HG03039 (cell line): ENCODE measurements around the gene C19orf81.
"Not testable (repeated sequence)": the region's sequence is repeated elsewhere in the genome, so short reads cannot be mapped to it uniquely, and the experiment has no call there.

Experiments used
- ATAC-seq: cut with Tn5 transposase; IDR thresholded peaks from one replicate; pipeline ENCODE4 v1.9.1; 2021; ENCODE audit warnings: mild to moderate bottlenecking, moderate library complexity; ENCODE audit not compliant: unreplicated experiment

C19orf81 gene

DNA sequence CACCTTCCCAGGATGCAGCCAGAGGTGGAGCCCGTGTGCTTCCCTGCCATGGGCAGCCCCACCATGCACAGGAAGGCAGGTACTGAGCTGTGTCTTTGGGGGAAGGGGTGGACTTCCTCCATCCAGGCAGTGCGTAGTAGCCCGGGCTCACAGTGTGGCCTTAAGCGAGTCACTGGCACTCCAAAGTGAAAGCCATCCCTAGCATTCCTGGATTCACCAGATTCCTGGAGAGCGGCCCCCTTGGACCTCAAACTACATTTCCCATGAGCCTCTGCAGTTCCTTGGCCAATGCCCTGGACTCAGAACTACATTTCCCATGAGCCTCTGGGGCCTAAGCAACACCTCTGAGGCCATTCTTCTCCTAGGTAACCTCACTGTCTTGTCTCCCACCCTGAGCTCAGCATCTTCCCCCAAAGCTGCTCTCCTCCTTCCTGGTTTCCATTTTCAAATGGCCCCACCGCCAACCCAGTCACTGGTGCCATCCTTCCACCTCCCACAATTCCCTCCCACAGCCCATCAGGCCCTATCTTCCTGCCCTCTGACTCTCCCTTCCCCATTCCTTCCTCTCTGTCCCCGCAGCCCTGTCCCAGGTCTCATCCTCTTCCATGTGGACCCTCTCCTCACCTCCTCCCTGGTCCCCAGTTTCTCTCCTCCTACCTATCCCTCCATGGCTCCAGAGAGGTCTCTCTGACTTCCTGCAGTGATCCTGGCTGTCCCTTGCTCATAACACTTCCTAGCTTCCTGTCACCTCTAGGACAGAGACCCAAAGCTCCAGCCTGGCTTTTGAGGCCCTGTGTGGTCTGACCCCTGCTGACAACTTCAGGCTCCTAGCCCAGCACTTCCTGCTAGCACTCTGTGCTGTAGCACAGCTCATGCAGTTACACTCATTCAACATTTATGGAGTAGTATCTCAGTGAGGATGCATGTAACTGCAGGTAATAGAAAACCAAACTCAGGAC is at the start of gene C19orf81:
C19orf81 (plus strand) TSS at position 13 of the 959 bp plus-strand sequence; CDS start at position 13, 0 bp downstream.
- no peak for ATAC-seq

DNA sequence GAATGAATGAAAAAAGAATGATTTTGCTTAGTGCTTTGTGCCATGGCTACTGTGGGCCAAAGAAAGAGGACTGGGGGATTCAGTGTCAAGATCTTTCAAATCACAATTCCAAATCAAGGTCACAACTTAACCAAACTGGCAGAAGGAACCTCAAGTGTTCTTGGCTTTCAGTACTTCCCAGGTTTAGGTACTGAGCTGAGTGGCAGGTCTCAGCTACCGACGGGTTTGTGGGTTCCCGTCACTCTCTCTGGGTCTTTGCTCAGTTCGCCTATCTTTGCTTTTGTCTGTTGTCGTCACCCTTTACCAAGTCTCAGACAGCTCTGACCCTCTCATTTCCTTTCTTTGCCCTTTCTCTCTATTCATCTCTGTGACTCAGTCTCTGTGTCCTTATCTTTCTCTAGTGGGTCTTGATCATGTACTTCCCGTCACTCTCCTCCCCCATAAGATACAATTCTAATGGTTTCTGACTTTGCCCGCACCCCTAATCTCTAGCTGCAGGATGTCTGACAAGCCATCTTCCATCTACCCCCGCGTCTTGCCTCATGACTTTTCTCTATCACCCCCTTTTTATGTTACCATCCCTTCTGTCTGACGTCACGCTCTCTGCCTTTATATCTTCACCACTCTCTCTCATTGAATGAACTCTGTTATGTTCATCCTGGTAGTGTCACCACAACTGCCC is 47.7 kb upstream of the C19orf81 start:
- no peak for ATAC-seq

DNA sequence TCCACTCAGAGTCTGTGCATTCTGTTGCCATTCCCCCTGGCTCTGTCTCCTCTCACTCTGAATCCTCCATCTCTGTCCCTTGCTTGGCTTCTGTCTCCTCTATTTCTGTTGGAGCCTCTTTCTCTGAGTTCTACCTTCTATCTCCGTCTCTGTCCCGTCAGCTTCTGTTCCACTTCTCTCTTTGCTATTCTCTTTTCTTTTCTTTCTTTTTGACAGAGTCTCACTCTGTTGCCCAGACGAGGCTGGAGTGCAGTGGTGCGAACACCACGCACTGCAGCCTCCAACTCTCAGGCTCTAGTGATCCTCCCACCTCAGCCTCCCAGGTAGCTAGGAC is 47.2 kb upstream of the C19orf81 start:
- ATAC-seq, result no peak

DNA sequence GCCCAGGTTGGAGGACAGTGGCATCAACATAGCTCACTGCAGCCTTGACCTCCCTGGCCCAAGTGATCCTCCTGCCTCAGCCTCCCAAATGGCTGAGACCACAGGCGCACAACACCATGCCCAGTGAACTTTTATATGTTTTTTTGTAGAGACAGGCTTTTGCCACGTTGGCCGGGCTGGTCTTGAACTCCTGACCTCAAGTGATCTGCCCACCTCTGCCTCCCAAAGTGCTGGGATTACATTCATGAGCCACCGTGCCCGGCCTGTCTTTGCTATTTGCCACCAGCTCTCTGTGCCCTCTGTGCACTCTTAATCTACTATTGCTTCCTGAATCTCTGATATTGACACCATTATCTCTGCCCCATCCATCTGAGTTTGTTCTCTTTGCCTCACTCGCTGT is 46.7 kb upstream of the C19orf81 start:
- ATAC-seq, result no peak

DNA sequence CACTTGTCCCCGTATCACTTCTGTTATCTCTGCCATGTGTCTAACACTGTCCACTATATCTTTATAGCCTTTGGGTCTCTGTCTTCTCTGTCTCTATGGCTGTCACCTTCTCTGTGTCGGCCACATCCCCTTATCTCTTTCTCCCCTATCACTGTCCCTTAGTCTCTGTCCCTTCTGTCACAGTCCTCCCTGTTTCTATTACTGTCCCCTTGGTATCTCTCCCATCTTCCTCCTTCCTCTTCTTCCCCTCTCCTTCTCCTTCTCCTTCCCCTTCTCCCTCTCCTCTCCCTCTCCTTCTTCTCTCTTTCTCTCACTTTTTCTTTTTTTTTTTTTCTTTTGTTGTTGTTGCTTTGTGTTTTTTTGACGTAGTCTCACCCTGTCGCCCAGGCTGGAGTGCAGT is 46.3 kb upstream of the C19orf81 start:
- ATAC-seq, result no peak

DNA sequence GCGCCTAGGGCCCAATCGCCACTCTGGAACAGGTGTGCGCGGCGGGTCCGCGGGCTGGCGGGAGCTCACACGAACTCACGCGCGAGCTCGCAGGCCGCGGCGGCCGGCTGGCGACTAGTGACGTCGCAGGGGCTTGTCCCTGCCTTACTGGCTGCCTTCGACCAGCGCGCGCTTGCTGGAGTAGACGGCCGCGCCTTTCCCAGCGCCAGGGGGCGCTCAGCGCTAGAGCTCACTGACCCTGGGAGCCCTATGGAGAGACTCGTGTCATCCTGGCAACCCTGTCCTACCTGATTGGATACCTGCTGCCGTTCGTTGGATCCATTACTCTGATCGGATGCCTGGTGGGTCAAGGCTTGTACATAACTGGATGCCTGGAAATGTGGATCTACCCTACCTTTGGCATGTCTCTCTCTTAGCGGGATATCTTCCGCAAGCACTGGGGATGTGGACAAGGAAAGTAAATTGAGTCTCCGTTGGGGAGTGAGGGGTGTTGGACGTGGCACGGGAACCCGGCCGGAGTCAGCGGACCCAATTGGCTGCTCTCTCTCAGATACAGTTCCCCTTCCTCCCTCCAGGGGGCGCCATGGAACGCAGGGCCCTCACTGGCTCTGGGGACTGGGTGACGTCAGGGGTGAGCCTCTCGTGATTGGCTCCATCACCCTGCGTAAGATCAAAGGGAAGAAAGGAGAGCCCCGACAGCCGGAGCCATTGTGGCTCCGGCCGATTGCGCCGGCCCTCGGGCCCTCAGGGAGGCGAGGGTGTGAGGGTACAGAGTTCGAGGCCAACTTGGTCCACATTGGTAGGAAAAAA is 44.8 kb upstream of the C19orf81 start:
- ATAC-seq, result not testable (repeated sequence)

DNA sequence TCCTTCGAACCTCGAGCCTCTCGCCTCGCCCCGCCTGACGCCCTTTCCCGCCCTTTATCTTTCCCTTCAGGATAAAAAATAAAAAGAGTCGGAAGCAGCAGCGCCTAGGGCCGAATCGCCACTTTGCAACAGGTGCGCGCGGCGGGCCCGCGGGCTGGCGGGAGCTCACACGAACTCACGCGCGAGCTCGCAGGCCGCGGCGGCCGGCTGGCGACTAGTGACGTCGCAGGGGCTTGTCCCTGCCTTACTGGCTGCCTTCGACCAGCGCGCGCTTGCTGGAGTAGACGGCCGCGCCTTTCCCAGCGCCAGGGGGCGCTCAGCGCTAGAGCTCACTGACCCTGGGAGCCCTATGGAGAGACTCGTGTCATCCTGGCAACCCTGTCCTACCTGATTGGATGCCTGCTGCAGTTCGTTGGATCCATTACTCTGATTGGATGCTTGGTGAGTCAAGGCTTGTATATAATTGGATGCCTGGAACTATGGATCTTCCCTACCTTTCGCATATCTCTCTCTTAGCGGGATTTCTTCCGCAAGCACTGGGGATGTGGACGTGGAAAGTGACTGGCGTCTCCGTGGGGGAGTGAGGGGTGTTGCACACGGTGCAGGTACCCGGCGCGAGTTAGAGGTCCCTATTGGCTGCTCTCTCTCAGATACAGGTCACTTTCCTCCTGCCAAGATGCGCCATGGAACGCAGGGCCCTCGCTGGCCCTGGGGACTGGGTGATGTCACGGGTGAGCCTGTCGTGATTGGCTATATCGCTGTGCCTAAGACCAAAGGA is 43.0 kb upstream of the C19orf81 start:
- not testable (repeated sequence) for ATAC-seq

DNA sequence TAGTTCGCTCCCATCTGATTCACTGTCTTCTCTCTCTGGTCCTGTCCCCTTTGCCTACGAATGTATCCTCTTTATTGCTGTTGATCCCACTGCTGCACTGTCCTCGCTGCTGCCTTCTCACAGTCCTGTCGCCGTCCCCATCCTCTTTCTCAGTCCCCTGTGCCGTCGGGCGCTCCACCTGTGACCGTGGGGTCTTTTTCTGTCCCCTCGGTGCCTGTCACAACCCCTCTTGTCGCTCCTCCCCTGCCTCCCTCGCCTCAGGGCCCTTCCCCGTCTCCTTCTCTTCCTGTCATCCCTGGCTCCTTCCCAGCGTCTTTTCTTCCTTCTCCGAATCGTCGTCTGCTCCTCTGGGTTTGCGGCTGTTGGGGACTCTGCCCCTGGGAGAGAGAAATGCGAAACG is 41.9 kb upstream of the C19orf81 start:
- ATAC-seq, result no peak

DNA sequence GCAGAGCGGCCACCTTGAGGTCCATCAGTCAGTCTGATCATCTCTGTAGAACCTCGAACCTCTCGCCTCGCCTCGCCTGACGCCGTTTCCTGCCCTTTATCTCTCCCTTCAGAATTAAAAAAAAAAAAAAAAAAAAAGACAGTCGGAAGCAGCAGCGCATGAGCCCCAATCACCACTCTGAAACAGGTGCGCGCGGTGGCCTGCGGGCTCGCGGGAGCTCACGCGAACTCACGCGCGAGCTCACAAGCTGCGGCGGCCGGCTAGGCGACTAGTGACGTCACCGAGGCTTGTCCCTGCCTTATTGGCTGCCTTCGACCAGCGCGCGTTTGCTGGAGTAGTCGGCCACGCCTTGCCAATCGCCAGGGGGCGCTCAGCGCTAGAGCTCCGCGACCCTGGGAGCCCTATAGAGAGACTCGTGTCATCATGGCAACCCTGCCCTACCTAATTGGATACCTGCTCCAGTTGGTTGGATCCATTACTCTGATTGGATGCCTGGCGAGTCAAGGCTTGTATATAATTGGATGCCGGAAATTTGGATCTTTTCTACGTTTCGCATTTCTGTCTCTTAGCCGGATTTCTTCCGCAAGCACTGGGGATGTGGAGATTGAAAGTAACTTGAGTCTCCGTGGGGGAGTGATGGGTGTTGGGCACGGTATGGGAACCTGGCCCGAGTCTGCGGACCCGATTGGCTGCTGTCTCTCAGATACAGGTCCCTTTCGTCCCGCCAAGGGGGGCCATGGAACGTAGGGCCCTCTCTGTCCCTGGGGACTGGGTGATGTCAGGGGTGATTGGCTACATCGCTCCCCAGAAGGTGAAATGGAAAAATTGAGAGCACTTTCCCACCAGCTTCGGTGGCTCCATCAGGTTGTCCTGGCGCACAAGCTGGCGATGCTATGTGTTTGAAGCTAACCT is 41.1 kb upstream of the C19orf81 start:
- ATAC-seq, result no peak

DNA sequence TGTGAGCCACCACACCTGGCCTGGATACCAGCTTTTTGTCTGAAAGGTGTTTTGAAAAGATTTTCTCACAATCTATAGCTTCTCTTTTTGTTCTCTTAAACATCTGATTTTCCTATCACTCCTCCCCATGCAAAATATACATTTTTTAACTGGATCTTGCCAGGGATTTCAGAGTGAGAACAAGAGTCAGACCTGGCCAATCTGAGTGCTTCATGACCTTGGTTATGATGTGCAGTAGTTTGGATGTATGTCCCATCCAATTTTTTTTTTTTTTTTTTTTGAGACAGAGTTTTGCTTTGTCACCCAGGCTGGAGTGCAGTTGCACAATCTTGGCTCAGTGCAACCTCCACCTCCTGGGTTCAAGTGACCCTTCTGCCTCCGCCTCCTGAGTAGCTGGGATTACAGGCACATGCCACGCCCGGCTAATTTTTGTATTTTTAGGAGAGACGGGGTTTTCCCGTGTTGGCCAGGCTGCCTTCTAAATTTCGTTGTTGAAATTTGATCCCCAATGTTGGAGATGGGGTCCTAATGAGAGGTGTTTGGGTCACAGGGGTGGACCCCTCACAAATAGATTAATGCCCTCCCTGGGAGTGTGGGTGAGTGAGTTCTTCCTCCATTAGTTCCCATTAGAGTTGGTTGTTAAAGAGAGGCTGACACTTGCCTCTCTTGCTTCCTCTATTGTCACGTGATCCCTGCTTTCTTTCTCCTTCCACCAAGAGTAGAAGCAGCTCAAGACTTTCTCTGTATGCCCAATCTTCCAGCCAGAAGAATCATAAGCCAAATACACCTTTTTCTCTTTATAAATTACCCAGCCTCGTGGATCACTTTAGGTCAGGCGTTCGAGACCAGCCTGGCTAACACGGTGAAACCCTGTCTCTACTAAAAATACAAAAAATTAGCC is 36.5 kb upstream of the C19orf81 start:
- not testable (repeated sequence) for ATAC-seq

DNA sequence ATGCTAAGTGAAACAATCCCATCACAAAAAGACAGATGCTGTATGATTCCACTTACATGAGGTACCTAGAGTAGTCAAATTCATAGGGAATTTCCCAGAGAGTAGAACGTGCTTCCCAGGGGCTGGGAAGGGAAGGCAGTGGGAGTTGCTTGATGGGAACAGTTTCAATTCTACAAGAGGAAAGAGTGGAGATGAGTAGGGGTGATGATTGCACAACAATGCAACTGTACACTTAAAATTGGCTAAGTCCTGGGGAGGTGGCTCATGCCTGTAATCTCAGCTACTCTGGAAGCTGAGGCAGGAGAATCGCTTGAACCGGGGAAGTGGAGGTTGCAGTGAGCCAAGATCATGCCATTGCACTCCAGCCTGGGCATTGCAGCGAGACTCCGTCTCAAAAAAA is 30.9 kb upstream of the C19orf81 start:
- not testable (repeated sequence) for ATAC-seq

DNA sequence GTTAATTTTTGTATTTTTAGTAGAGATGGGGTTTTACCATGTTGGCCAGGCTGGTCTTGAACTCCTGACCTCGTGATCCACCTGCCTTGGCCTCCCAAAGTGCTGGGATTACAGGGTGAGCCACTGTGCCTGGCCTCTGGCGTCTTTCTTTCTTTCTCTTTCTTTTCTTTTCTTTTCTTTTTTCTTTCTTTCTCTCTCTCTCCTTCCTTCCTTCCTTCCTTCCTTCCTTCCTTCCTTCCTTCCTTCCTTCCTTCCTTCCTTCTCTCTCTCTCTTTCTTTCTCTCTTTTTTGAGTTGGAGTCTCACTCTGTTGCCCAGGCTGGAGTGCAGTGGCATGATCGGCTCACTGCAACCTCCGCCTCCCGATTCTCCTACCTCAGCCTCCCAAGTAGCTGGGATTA is 30.1 kb upstream of the C19orf81 start:
- not testable (repeated sequence) for ATAC-seq

DNA sequence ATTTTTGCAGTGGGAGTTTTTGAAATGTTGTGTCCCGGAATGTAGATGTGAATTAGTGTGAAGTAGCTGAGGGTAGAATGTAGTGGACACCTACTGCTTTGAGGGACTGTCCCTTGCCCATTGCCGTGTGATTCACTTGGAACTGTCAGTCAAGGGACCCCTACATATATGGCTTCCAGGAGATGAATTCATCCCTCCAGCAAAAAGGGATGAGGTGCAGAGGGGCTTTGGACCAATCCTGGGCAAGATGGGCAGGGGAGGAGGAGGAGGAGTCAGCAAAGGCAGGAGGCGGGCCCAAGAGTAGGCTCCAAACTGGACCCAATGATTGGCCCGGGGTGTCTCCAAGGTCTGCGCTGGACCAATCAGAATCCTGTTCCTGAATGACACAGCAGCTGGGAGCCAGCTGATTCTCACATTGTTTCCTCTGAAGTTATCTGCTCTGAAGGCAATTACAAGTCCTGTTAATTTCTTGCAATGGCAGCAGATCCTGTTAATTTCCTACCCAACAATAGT is 28.8 kb upstream of the C19orf81 start:
- ATAC-seq, result not testable (repeated sequence)

DNA sequence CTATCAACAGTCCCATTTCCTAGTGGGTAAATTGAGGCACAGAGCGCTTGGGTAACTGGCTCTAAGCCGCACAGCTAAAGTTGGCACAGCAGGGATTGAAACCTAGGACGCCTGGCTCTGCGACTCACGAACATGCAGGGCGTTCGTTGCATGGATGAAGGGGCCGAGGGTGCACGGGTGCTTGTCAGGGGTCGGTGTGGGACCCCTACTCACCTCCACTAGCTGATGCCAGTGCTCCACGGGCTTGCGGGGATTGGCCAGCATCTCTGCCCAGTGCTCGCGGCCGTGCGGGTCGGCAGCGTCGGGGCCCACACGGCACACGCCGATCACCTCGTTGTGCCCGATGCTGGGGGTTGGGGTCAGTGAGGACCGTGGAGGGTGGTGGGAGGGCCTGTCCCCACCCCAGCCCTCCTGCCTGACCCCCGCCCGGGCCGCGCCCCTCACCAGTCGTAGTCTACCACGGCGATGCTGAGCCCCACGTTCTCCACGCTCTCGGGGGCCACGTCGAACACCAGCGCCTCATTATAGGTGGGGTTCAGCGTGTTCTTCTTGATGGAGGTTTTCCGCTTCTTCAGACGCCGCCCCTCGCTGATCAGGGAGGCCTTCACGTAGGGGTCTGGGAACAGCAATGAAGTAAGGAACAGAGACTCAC is 24.2 kb upstream of the C19orf81 start:
- no peak for ATAC-seq

DNA sequence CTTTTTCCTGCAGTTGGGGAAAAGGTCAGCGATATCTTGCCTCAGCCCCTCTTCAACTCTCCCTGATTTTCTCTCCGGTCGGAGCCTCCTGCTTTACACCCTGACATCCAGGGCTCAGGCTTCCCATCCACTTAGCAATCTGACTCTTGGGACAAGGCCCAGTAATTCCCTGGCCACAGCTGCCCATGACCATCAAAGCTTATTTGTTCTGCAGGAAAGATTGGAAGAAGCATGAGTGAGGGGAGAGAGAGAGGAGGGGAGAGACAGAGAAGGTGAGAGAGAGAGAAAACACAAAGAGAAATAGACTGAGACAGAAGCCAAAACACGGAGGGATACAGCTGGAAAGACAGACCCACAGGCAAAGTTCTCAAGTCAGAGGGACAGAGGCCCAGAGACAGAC is 23.2 kb upstream of the C19orf81 start:
- ATAC-seq, result no peak

DNA sequence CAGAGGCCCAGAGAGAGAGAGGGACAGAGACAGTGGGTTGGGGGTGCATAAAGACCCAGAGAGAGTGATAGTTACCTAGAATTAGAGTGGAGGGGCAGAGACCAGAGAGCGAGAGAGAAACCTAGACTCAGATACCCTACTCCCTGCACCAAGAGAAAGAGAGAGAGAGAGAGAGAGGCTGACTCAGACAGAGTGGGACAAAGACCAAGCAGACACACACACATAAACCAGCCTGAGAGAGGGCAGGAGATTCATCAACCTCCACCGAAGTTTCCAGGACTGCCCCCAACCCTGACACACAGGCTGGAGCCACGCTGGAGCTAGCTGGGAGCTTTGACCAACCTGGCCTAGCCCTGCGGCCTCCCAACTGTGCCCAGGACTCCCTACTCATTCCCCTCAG is 22.4 kb upstream of the C19orf81 start:
- no peak for ATAC-seq

DNA sequence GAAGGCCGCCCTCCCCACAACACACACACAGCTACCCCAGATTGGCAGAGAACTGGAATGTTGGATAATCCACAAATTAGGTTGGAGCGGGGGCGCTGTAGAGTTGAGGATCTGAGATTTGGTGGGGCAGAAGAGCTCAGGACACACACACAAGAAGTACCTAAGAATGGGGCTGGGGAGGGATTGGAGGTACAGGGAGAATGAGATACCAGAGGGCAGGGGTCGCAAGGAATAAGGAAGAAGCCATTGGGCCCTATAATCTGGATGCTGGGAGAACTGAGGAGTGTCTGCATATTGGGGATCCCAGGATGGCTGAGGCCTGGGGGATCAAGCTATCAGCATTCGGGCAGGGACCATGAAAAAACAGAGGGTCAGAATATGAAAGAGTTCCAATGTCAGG is 21.1 kb upstream of the C19orf81 start:
- ATAC-seq, result no peak

DNA sequence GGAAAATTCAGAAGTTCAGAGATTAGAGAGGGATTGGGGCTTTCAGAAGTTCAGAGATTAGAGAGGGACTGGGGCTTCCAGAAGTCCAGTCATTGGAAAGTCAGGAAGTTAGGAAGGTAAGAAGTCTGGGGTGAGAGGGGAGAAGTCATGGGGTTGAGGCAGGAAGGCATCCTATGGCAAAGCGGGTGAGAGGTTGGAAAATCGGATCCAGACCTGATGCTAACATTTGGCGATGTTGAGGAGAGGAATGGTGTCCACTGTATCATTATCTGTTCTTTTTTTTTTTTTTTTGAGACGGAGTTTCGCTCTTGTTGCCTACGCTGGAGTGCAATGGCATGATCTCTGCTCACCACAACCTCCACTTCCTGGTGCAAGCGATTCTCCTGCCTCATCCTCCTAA is 20.7 kb upstream of the C19orf81 start:
- ATAC-seq, result no peak
